Gastroesophageal sphincter (tissue), 3 donors: Measurements from ENCODE around the gene RAB6D.
"Not testable (repeated sequence)": the region's sequence is repeated elsewhere in the genome, so short reads cannot be mapped to it uniquely, and the experiment has no call there.

Experiments used
- CTCF ChIP-seq, 4 experiments: fragments of 200-600 bp in 2 of 4; fragments of 450-650 bp in 2 of 4; sonication (generic) in 1 of 4; IDR thresholded peaks; one replicate each; pipeline ENCODE4 v1.5.1; 2017 to 2019; ENCODE audit warnings: antibody characterized with exemption in 4 of 4, mild to moderate bottlenecking in 2 of 4, moderate library complexity in 2 of 4
- POLR2A ChIP-seq, 2 donors: fragments of 450-650 bp; IDR thresholded peaks; one replicate each; pipeline ENCODE4 v1.6.1; 2017; ENCODE audit warnings: antibody characterized with exemption in 2 of 2, mild to moderate bottlenecking in 2 of 2, moderate library complexity in 1 of 2

DNA sequence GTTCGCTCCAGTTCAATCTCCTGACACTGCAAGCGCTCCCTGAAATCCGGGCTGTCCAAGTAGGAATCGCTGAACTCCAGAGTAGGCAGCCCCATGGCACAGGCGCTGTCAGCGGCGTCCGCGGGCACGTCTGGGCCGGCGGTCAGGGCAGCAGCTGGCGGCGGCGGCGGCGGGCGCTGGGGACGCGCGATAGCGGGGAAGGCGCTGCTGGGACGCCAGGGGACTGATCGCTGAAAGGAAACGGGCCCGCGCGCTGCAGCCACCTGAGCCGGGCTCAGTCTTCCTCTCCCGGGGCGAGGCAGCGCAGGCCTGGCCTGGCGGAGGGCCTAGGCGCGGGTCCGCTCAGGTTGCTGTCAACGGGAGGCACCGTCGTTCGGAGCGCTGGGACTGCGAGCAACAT, 33.0 kb downstream of the RAB6D start:
- not testable (repeated sequence) for TF ChIP-seq CTCF, POLR2A (IDR thresholded peaks at IDR 0.05)
